SH-SY5Y (cell line): ENCODE data around the gene AGAP1.

Experiments used
- GATA2 ChIP-seq: IDR thresholded peaks from 2 replicates; pipeline ENCODE4 v1.6.1; 2011; ENCODE audit warnings: mild to moderate bottlenecking, low read depth, low read length
- GATA3 ChIP-seq: IDR thresholded peaks from 2 replicates; pipeline ENCODE4 v1.6.1; 2011; ENCODE audit warnings: low read depth, mild to moderate bottlenecking, low read length, moderate library complexity

DNA sequence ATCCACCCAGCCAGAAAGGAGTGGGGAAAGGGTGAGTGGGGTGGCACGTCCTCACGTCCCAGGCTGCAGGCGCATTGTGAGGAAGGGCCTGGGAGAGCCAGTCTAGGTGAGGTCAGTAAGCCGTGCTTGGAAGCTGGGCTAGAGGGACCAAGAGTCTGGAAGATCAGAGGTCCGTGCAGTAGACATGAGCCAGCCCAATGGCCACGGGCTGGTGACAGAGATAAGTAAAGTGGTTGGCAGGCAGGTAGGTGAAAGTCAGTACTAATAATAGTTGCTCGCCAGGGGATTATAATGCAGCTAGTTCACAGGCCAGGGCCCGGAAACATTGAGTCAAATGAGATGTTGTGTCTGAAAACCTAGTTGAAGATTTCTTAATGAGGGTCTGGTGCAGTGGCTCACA lies 541.1 kb downstream of the AGAP1 start:
- TF ChIP-seq GATA2 = no peak
- TF ChIP-seq GATA3 = no peak
